ENCODE results near the gene MEF2A.

MEF2A gene

GRCh38 chr15:99537344-99537743, 28.4 kb upstream of the MEF2A start:
- no peak overlapping the region for H3K4me3 ChIP-seq (ENCODE audit: insufficient read length, low read depth)
- H3K27me3 ChIP-seq (ENCODE audit: insufficient read depth, insufficient read length): no peaks in the 10 kb centered on the region
- H3K9ac ChIP-seq (ENCODE audit: insufficient read length, low read depth): no peak overlapping the region
- H3K4me1 ChIP-seq (ENCODE audit: insufficient read depth, insufficient read length): no peaks in the 10 kb centered on the region
- H3K9me3 ChIP-seq (ENCODE audit: insufficient read depth, low read length): no peaks in the 10 kb centered on the region
- TF ChIP-seq ZNF274 (IDR thresholded peaks at IDR 0.05; ENCODE audit: low read depth, low read length): no peak
- TF ChIP-seq YY1 (IDR thresholded peaks at IDR 0.05; ENCODE audit: insufficient read depth, insufficient read length): no peak
- no peak for TF ChIP-seq SUZ12 (IDR thresholded peaks at IDR 0.05; ENCODE audit: extremely low read depth, insufficient read depth, insufficient read length)
- DNase-seq (ENCODE audit: low read depth, low spot score): no peak
- H3K36me3 ChIP-seq (ENCODE audit: insufficient read depth, insufficient read length, low read length): no peaks in the 10 kb centered on the region

- no peaks in the 10 kb centered on the region for H3K9me3 ChIP-seq (ENCODE audit: insufficient read depth, low read length)
- no peaks in the 10 kb centered on the region for H3K4me1 ChIP-seq (ENCODE audit: insufficient read depth, insufficient read length)
- no peaks in the 10 kb centered on the region for H3K27me3 ChIP-seq (ENCODE audit: insufficient read depth, insufficient read length)
- H3K9ac ChIP-seq (ENCODE audit: insufficient read length, low read depth): no peak overlapping the region
- no peak for TF ChIP-seq ZNF274 (IDR thresholded peaks at IDR 0.05; ENCODE audit: low read depth, low read length)
- H3K4me3 ChIP-seq (ENCODE audit: insufficient read length, low read depth): no peak overlapping the region
- no peaks in the 10 kb centered on the region for H3K36me3 ChIP-seq (ENCODE audit: insufficient read depth, insufficient read length, low read length)
- DNase-seq (ENCODE audit: low read depth, low spot score): no peak
These were observed 27.5 kb upstream of the MEF2A start for GRCh38 chr15:99538261-99538660.

GRCh38 chr15:99542828-99543227, 23.0 kb upstream of the MEF2A start:
- DNase-seq (ENCODE audit: low read depth, low spot score): no peak
- no peak for TF ChIP-seq YY1 (IDR thresholded peaks at IDR 0.05; ENCODE audit: insufficient read depth, insufficient read length)
- TF ChIP-seq ZNF274 (IDR thresholded peaks at IDR 0.05; ENCODE audit: low read depth, low read length): no peak
- TF ChIP-seq SUZ12 (IDR thresholded peaks at IDR 0.05; ENCODE audit: extremely low read depth, insufficient read depth, insufficient read length): no peak

GRCh38 chr15:99545605-99546004, 20.2 kb upstream of the MEF2A start:
- no peaks in the 10 kb centered on the region for H3K27me3 ChIP-seq (ENCODE audit: insufficient read depth, insufficient read length)
- no peaks in the 10 kb centered on the region for H3K9me3 ChIP-seq (ENCODE audit: insufficient read depth, low read length)
- DNase-seq (ENCODE audit: low read depth, low spot score): no peak
- H3K36me3 ChIP-seq (ENCODE audit: insufficient read depth, insufficient read length, low read length): no peaks in the 10 kb centered on the region
- H3K9ac ChIP-seq (ENCODE audit: insufficient read length, low read depth): no peak overlapping the region
- no peaks in the 10 kb centered on the region for H3K4me1 ChIP-seq (ENCODE audit: insufficient read depth, insufficient read length)
- TF ChIP-seq ZNF274 (IDR thresholded peaks at IDR 0.05; ENCODE audit: low read depth, low read length) (no peak), SUZ12 (IDR thresholded peaks at IDR 0.05; ENCODE audit: extremely low read depth, insufficient read depth, insufficient read length) (no peak), YY1 (IDR thresholded peaks at IDR 0.05; ENCODE audit: insufficient read depth, insufficient read length) (no peak)
- H3K4me3 ChIP-seq (ENCODE audit: insufficient read length, low read depth): no peak overlapping the region

More at GRCh38 chr15:99542828-99543227, 23.0 kb upstream of the MEF2A start:
- Histone ChIP-seq H3K27me3 (ENCODE audit: insufficient read depth, insufficient read length) (no peaks in the 10 kb centered on the region), H3K36me3 (ENCODE audit: insufficient read depth, insufficient read length, low read length) (no peaks in the 10 kb centered on the region), H3K4me1 (ENCODE audit: insufficient read depth, insufficient read length) (no peaks in the 10 kb centered on the region), H3K9ac (ENCODE audit: insufficient read length, low read depth) (no peak overlapping the region), H3K4me3 (ENCODE audit: insufficient read length, low read depth) (no peak overlapping the region), H3K9me3 (ENCODE audit: insufficient read depth, low read length) (no peaks in the 10 kb centered on the region)

GRCh38 chr15:99546441-99547100, 19.2 kb upstream of the MEF2A start:
- Histone ChIP-seq H3K4me3 (ENCODE audit: insufficient read length, low read depth) (no peak overlapping the region), H3K36me3 (ENCODE audit: insufficient read depth, insufficient read length, low read length) (no peaks in the 10 kb centered on the region), H3K4me1 (ENCODE audit: insufficient read depth, insufficient read length) (no peaks in the 10 kb centered on the region), H3K9ac (ENCODE audit: insufficient read length, low read depth) (no peak overlapping the region), H3K9me3 (ENCODE audit: insufficient read depth, low read length) (no peaks in the 10 kb centered on the region), H3K27me3 (ENCODE audit: insufficient read depth, insufficient read length) (no peaks in the 10 kb centered on the region)
- no peak for DNase-seq (ENCODE audit: low read depth, low spot score)
- TF ChIP-seq ZNF274 (IDR thresholded peaks at IDR 0.05; ENCODE audit: low read depth, low read length) (no peak), SUZ12 (IDR thresholded peaks at IDR 0.05; ENCODE audit: extremely low read depth, insufficient read depth, insufficient read length) (no peak), YY1 (IDR thresholded peaks at IDR 0.05; ENCODE audit: insufficient read depth, insufficient read length) (no peak)

- no peaks in the 10 kb centered on the region for H3K36me3 ChIP-seq (ENCODE audit: insufficient read depth, insufficient read length, low read length)
- no peak overlapping the region for H3K9ac ChIP-seq (ENCODE audit: insufficient read length, low read depth)
- H3K4me1 ChIP-seq (ENCODE audit: insufficient read depth, insufficient read length): no peaks in the 10 kb centered on the region
- no peaks in the 10 kb centered on the region for H3K9me3 ChIP-seq (ENCODE audit: insufficient read depth, low read length)
- no peak overlapping the region for H3K4me3 ChIP-seq (ENCODE audit: insufficient read length, low read depth)
- TF ChIP-seq YY1 (IDR thresholded peaks at IDR 0.05; ENCODE audit: insufficient read depth, insufficient read length) (no peak), ZNF274 (IDR thresholded peaks at IDR 0.05; ENCODE audit: low read depth, low read length) (no peak), SUZ12 (IDR thresholded peaks at IDR 0.05; ENCODE audit: extremely low read depth, insufficient read depth, insufficient read length) (no peak)
- no peak for DNase-seq (ENCODE audit: low read depth, low spot score)
- H3K27me3 ChIP-seq (ENCODE audit: insufficient read depth, insufficient read length): no peaks in the 10 kb centered on the region
These were observed 18.3 kb upstream of the MEF2A start for GRCh38 chr15:99547517-99547916.

- DNase-seq (ENCODE audit: low read depth, low spot score): no peak
These were observed 15.7 kb upstream of the MEF2A start for GRCh38 chr15:99550077-99550476.

More at GRCh38 chr15:99550077-99550476, 15.7 kb upstream of the MEF2A start:
- H3K27me3 ChIP-seq (ENCODE audit: insufficient read depth, insufficient read length): no peaks in the 10 kb centered on the region
- TF ChIP-seq ZNF274 (IDR thresholded peaks at IDR 0.05; ENCODE audit: low read depth, low read length): no peak
- no peak for TF ChIP-seq YY1 (IDR thresholded peaks at IDR 0.05; ENCODE audit: insufficient read depth, insufficient read length)
- TF ChIP-seq SUZ12 (IDR thresholded peaks at IDR 0.05; ENCODE audit: extremely low read depth, insufficient read depth, insufficient read length): no peak
- no peaks in the 10 kb centered on the region for H3K36me3 ChIP-seq (ENCODE audit: insufficient read depth, insufficient read length, low read length)
- no peaks in the 10 kb centered on the region for H3K4me1 ChIP-seq (ENCODE audit: insufficient read depth, insufficient read length)
- no peak overlapping the region for H3K9ac ChIP-seq (ENCODE audit: insufficient read length, low read depth)
- H3K9me3 ChIP-seq (ENCODE audit: insufficient read depth, low read length): no peaks in the 10 kb centered on the region
- H3K4me3 ChIP-seq (ENCODE audit: insufficient read length, low read depth): no peak overlapping the region

Measured in NT2/D1 (cell line).